NB4 (cell line): Measurements from ENCODE around the gene KLF8.

Source experiments
- CTCF ChIP-seq: IDR thresholded peaks from one replicate; pipeline ENCODE4 v1.5.1; 2012; ENCODE audit warnings: low read depth, low read length
- MYC ChIP-seq: IDR thresholded peaks from 2 replicates; pipeline ENCODE4 v1.6.1; 2011; ENCODE audit warnings: low read depth, low read length
- POLR2A ChIP-seq: IDR thresholded peaks from 2 replicates; pipeline ENCODE4 v1.6.1; 2011; ENCODE audit warnings: mild to moderate bottlenecking; ENCODE audit not compliant: insufficient read length; ENCODE audit errors: extremely low read depth
- TF ChIP-seq, protein P1 (sequence below): IDR thresholded peaks from 2 replicates; pipeline ENCODE4 v1.6.1; 2011; ENCODE audit warnings: low read depth, low read length

GRCh38 chrX:56216332-56216731 is 15.8 kb upstream of the KLF8 start:
- TF ChIP-seq CTCF (no peak), MYC (no peak), POLR2A (no peak)
- TF ChIP-seq, protein P1, sequence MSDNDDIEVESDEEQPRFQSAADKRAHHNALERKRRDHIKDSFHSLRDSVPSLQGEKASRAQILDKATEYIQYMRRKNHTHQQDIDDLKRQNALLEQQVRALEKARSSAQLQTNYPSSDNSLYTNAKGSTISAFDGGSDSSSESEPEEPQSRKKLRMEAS = no peak
